K562 (cell line): ENCODE measurements around the gene JUN. TPM values are rescaled to one million over a fixed set of nuclear protein-coding genes. Genes with fewer than 3 reads are reported as not detected.

Source experiments
- ATAC-seq: fragments of 200-7000 bp; cut with Tn5 transposase; 3 replicates; pipeline ENCODE4 v1.9.1; 2020; ENCODE audit warnings: moderate library complexity
- BruUV-seq: library from RNA; stranded (reverse); fragments of 400-500 nt; replicated peaks from 2 replicates; lab custom pipeline; 2021; lab: Mats Ljungman, UMichigan
- CTCF ChIA-PET: fragments of 300-600 bp; formaldehyde crosslinking; extraction: SDS; loops from one replicate; lab custom pipeline; 2021; ENCODE audit warnings: low intra/inter-chr PET ratio; lab: Yijun Ruan, JAX
- POLR2A ChIA-PET: fragments of 300-600, 350-650 bp; sonication (Branson Sonifier 250); formaldehyde crosslinking; extraction: SDS; loops from one replicate; lab custom pipeline; 2021; ENCODE audit warnings: antibody characterized with exemption, inconsistent platforms; lab: Yijun Ruan, JAX
- DNase-seq, 4 experiments: peaks; one replicate each; pipeline versions ENCODE4 v3.0.0 to v3.0.0-alpha.2; 2011 to 2018; ENCODE audit warnings: low spot score in 3 of 4, mixed read lengths in 3 of 4; ENCODE audit errors: extremely low read depth in 1 of 4
- FAIRE-seq: peaks from 2 replicates; lab custom pipeline; 2011; peaks lifted over from hg19 to GRCh38; lab: Jason Lieb, UNC
- H2AFZ ChIP-seq: 2 replicates; pipeline ENCODE4 v1.6.0; 2011; ENCODE audit warnings: low read depth, low read length, control low read depth, inconsistent platforms
- H3K27ac ChIP-seq: fragments of 200-600 bp; 3 replicates; pipeline ENCODE4 v1.8.0; 2011; ENCODE audit warnings: low read depth, mild to moderate bottlenecking, control low read depth, inconsistent platforms, low read length, moderate library complexity, mixed read lengths; ENCODE audit errors: extremely low read depth
- H3K27me3 ChIP-seq, 2 experiments: fragments of 300-600 bp in 1 of 2; 2 replicates in 1 of 2; 3 replicates in 1 of 2; pipeline versions ENCODE4 v1.6.0 to v1.8.0; 2011; ENCODE audit warnings: inconsistent platforms in 2 of 2, low read length in 2 of 2, mild to moderate bottlenecking in 1 of 2, mixed read lengths in 1 of 2, moderate library complexity in 1 of 2; ENCODE audit not compliant: control insufficient read depth in 2 of 2, insufficient read depth in 2 of 2
- H3K36me3 ChIP-seq: fragments of 300-600 bp; 3 replicates; pipeline ENCODE4 v1.8.0; 2011; ENCODE audit warnings: mild to moderate bottlenecking, low read length, inconsistent platforms; ENCODE audit not compliant: control insufficient read depth, insufficient read depth
- H3K4me1 ChIP-seq, 2 experiments: fragments of 200-600 bp in 1 of 2; replicated peaks in 1 of 2; 2 replicates in 1 of 2; 3 replicates in 1 of 2; pipeline versions ENCODE4 v1.5.1 to v1.8.0; 2011; ENCODE audit warnings: inconsistent platforms in 2 of 2, low read length in 2 of 2, mild to moderate bottlenecking in 1 of 2, mixed read lengths in 1 of 2, moderate library complexity in 1 of 2; ENCODE audit not compliant: control insufficient read depth in 2 of 2, insufficient read depth in 2 of 2
- H3K4me2 ChIP-seq: 2 replicates; pipeline ENCODE4 v1.6.1; 2011; ENCODE audit warnings: low read length, control low read depth, inconsistent platforms, mixed read lengths; ENCODE audit not compliant: insufficient read depth
- H3K4me3 ChIP-seq: fragments of 200-600 bp; sonication (generic), shearing (Covaris generic); 2 replicates; pipeline ENCODE4 v1.5.1; 2016; ENCODE audit warnings: control low read depth, inconsistent platforms
- H3K79me2 ChIP-seq: fragments of 200-600 bp; 3 replicates; pipeline ENCODE4 v1.8.0; 2011; ENCODE audit warnings: low read length, inconsistent platforms; ENCODE audit not compliant: control insufficient read depth, insufficient read depth
- H3K9ac ChIP-seq, 2 experiments: 2 replicates each; pipeline versions ENCODE4 v1.6.0 to v1.6.1; 2011; ENCODE audit warnings: low read depth in 2 of 2, low read length in 2 of 2, control low read depth in 1 of 2, inconsistent platforms in 1 of 2, mild to moderate bottlenecking in 1 of 2, mixed read lengths in 1 of 2; ENCODE audit not compliant: insufficient read depth in 1 of 2
- H3K9me1 ChIP-seq: one replicate; pipeline ENCODE4 v1.6.0; 2011; ENCODE audit warnings: inconsistent platforms, mild to moderate bottlenecking, low read length, moderate library complexity; ENCODE audit not compliant: control insufficient read depth, insufficient read depth
- H3K9me3 ChIP-seq: replicated peaks from 2 replicates; pipeline ENCODE4 v1.5.1; 2011; ENCODE audit warnings: low read depth, low read length, inconsistent platforms; ENCODE audit not compliant: control insufficient read depth, insufficient read depth
- H4K20me1 ChIP-seq: replicated peaks from 2 replicates; pipeline ENCODE4 v1.6.1; 2011; ENCODE audit warnings: low read length, inconsistent platforms, mixed read lengths; ENCODE audit not compliant: control insufficient read depth, insufficient read depth
- SLC30A9 ChIP-seq: fragments of 250-450 bp; sonication (Bioruptor Pico); IDR thresholded peaks from 2 replicates; pipeline ENCODE4 v1.8.0; 2022; ENCODE audit warnings: mild to moderate bottlenecking, moderate library complexity
- WGBS: fragments of 100-300 bp; shearing (Covaris generic); methylation state at CpG from one replicate; pipeline ENCODE4 v1.1.6; 2016; ENCODE audit warnings: low coverage, mixed read lengths; ENCODE audit not compliant: insufficient coverage; ENCODE audit errors: missing lambda C conversion rate; 5-methylcytosine and 5-hydroxymethylcytosine counted together
- in situ Hi-C: fragments of 300-500 bp; cut with MboI; formaldehyde crosslinking; loops from 4 replicates; pipeline ENCODE4 v1.15.0; 2018; ENCODE audit warnings: inconsistent platforms, mixed read lengths
- intact Hi-C: fragments of 100-400 bp; cut with micrococcal nuclease; formaldehyde crosslinking; loops from 2 replicates; pipeline ENCODE4 v1.14.2; 2022
- polyA plus RNA-seq, 8 experiments: library from polyadenylated mRNA; depleted of rRNA in 4 of 8; stranded (reverse) in 5 of 8; unstranded in 3 of 8; fragments of >200 nt; fragmentation: Nextera tagmentation in 2 of 8; fragmentation: Illumina TruSeq in 1 of 8; extraction: Ambion mirVana in 2 of 8; extraction: Trizol in 1 of 8; gene quantifications; 2 replicates each; pipeline versions ENCODE4 v1.2.1 to v1.2.3, GENCODE V29; 2011 to 2014; ENCODE audit warnings: inconsistent platforms in 1 of 8, missing spikeins in 1 of 8
- total RNA-seq, 7 experiments: library from RNA; depleted of rRNA in 6 of 7; stranded (reverse); fragments of >200 nt in 6 of 7; fragmentation: Illumina TruSeq in 2 of 7; extraction: Trizol in 2 of 7; gene quantifications; 2 replicates each; pipeline versions ENCODE4 v1.2.1 to v1.2.3, GENCODE V29; 2011 to 2021; ENCODE audit warnings: low replicate concordance in 1 of 7
- TF ChIP-seq, protein P1 (sequence below): sonication (generic); formaldehyde crosslinking; IDR thresholded peaks from 2 replicates; pipeline ENCODE4 v1.8.0; 2023; ENCODE audit warnings: missing genetic modification reagents, mild to moderate bottlenecking, borderline replicate concordance

The JUN gene
- total and polyA plus RNA-seq, 9 of the 15 experiments (the other 6 are each of a cell fraction or from before 2014, with no cell fraction given) = 0.32 to 23.4 (median 4.0) TPM

DNA sequence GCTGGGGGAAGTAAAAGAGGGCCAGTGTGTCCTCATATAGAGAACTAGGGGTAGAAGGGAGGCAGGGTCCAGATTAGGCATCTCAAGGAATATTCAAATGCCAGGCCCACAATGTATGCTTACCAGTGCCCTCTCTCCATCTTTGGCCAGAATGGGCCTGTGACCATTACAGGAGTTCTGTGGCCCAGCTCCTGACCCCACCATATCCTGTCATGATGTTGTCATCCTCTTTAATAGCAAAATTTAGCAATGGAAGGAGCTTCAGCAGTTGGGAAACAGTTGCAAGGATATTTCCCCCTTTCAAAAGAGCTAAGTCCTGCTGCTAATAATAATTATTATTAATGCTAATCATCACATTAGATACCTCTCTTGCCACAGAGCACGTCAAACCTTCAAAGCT is 49.3 kb upstream of the JUN start:
- Histone ChIP-seq H3K4me2 (no peak overlapping the region), H4K20me1 (no peaks in the 10 kb centered on the region), H3K27me3 (no peaks in the 10 kb centered on the region), H3K36me3 (no peaks in the 10 kb centered on the region), H3K4me3 (no peak overlapping the region), H3K4me1 (no peaks in the 10 kb centered on the region), H2AFZ (no peak overlapping the region), H3K79me2 (no peaks in the 10 kb centered on the region), H3K9me3 (no peaks in the 10 kb centered on the region), H3K9me1 (no peaks in the 10 kb centered on the region), H3K27ac (no peak overlapping the region), H3K9ac (no peak overlapping the region)
- 7% methylated on average over 1 of the region's 1 CpG for whole genome bisulfite sequencing
- in situ Hi-C loops (no loop called here), intact Hi-C loops (no loop called here)
- TF ChIP-seq SLC30A9 = no peak
- TF ChIP-seq, protein P1, sequence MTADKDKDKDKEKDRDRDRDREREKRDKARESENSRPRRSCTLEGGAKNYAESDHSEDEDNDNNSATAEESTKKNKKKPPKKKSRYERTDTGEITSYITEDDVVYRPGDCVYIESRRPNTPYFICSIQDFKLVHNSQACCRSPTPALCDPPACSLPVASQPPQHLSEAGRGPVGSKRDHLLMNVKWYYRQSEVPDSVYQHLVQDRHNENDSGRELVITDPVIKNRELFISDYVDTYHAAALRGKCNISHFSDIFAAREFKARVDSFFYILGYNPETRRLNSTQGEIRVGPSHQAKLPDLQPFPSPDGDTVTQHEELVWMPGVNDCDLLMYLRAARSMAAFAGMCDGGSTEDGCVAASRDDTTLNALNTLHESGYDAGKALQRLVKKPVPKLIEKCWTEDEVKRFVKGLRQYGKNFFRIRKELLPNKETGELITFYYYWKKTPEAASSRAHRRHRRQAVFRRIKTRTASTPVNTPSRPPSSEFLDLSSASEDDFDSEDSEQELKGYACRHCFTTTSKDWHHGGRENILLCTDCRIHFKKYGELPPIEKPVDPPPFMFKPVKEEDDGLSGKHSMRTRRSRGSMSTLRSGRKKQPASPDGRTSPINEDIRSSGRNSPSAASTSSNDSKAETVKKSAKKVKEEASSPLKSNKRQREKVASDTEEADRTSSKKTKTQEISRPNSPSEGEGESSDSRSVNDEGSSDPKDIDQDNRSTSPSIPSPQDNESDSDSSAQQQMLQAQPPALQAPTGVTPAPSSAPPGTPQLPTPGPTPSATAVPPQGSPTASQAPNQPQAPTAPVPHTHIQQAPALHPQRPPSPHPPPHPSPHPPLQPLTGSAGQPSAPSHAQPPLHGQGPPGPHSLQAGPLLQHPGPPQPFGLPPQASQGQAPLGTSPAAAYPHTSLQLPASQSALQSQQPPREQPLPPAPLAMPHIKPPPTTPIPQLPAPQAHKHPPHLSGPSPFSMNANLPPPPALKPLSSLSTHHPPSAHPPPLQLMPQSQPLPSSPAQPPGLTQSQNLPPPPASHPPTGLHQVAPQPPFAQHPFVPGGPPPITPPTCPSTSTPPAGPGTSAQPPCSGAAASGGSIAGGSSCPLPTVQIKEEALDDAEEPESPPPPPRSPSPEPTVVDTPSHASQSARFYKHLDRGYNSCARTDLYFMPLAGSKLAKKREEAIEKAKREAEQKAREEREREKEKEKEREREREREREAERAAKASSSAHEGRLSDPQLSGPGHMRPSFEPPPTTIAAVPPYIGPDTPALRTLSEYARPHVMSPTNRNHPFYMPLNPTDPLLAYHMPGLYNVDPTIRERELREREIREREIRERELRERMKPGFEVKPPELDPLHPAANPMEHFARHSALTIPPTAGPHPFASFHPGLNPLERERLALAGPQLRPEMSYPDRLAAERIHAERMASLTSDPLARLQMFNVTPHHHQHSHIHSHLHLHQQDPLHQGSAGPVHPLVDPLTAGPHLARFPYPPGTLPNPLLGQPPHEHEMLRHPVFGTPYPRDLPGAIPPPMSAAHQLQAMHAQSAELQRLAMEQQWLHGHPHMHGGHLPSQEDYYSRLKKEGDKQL (CRISPR knock-in tag) = no peak
- FAIRE-seq = no peak
- ChIA-PET POLR2A (no interaction called here), CTCF (no interaction called here)
- ATAC-seq = no peak
- BruUV-seq = no TSS peak
- no peak for DNase-seq
